Keratinocyte (primary cell): ENCODE measurements around the gene TRIM6.

Experiments used
- EZH2 ChIP-seq: IDR thresholded peaks from one replicate; pipeline ENCODE4 v1.6.1; 2012; ENCODE audit warnings: inconsistent platforms, mild to moderate bottlenecking, low read length, moderate library complexity
- TF ChIP-seq, protein P1 (sequence below), 3 experiments: IDR thresholded peaks in 1 of 3; conservative IDR thresholded peaks in 1 of 3; optimal IDR thresholded peaks in 1 of 3; 2 replicates in 2 of 3; 3 replicates in 1 of 3; pipeline versions ENCODE3 to v1.5.1; 2011; ENCODE audit warnings: low read length in 3 of 3, mild to moderate bottlenecking in 3 of 3, moderate library complexity in 2 of 3, control low read depth in 1 of 3, inconsistent platforms in 1 of 3; ENCODE audit not compliant: insufficient read depth in 2 of 3; ENCODE audit errors: extremely low read depth in 1 of 3

DNA sequence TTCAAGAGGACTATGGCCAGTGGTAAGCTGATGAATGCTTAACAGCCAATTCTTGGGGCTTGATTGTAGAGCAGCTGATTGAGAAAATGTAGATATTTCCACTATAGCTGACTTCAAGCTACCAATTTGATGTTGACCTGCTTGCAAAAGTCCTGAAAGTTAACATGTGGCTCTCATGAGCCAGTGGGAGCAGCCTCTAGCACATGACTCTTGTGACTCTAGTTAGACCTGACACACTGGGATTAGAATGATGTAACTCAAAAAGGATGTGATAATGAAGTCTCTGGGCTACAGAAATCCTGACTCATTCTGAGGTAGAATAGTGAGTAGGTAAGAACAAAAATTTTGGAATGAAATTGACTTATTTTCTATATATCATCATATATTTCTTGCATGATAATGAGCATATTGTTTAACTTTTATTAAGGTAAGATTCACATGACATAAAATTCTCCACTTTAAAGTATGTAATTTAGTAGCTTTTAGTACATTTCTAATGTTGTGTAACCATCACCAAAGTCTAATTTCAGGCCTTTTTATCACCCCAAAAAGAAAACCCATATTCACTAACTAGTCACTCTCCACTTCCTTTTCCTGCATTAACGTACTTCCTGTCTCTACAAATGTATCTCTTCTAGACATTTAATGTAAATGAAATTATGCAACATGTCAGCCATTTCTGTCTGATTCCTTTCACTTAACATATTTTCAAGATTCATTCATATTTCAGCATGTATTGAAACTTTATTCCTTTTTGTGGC lies 32.0 kb upstream of the TRIM6 start:
- TF ChIP-seq, protein P1, sequence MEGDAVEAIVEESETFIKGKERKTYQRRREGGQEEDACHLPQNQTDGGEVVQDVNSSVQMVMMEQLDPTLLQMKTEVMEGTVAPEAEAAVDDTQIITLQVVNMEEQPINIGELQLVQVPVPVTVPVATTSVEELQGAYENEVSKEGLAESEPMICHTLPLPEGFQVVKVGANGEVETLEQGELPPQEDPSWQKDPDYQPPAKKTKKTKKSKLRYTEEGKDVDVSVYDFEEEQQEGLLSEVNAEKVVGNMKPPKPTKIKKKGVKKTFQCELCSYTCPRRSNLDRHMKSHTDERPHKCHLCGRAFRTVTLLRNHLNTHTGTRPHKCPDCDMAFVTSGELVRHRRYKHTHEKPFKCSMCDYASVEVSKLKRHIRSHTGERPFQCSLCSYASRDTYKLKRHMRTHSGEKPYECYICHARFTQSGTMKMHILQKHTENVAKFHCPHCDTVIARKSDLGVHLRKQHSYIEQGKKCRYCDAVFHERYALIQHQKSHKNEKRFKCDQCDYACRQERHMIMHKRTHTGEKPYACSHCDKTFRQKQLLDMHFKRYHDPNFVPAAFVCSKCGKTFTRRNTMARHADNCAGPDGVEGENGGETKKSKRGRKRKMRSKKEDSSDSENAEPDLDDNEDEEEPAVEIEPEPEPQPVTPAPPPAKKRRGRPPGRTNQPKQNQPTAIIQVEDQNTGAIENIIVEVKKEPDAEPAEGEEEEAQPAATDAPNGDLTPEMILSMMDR (optimal IDR thresholded peaks at IDR 0.05 in 1 of 3, IDR thresholded peaks at IDR 0.05 in 1 of 3, conservative IDR thresholded peaks at IDR 0.05 in 1 of 3; ENCODE audit: extremely low read depth in 1 of 3, insufficient read depth in 2 of 3, low read length in 3 of 3) = no peak
- TF ChIP-seq EZH2 = no peak
